Lower leg skin (tissue), 3 donors: ENCODE results near the gene HSPBP1.

ENCODE experiments used
- POLR2A ChIP-seq, 2 donors: fragments of 450-650 bp; IDR thresholded peaks; one replicate each; pipeline ENCODE4 v1.6.1; 2016 to 2017; ENCODE audit warnings: antibody characterized with exemption in 2 of 2, mild to moderate bottlenecking in 1 of 2, moderate library complexity in 1 of 2
- TF ChIP-seq, protein P1 (sequence below), 3 donors: fragments of 450-650 bp; IDR thresholded peaks; one replicate each; pipeline ENCODE4 v1.5.1; 2016; ENCODE audit warnings: antibody characterized with exemption in 3 of 3, mild to moderate bottlenecking in 3 of 3, moderate library complexity in 2 of 3

DNA sequence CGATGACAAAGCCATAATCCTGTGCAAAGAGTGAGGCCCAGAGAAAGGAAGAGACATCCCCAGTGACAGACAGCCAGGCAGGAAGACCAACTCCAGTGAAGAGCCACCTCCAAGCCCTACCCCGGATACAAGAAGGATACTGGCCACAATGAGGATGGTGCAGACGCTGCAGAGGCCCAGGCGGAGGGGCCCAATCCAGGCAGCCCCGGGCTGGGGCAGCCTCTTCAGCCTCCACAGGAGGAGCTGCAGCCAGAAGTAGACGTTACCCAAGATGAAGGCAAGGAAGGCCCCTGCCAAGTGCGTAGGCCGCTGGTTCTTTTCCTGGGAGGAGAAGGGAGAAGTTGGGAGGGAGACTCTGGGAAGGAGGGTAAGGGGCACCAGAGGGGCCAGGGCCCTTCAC, 36.7 kb upstream of the HSPBP1 start:
- TF ChIP-seq, protein P1, sequence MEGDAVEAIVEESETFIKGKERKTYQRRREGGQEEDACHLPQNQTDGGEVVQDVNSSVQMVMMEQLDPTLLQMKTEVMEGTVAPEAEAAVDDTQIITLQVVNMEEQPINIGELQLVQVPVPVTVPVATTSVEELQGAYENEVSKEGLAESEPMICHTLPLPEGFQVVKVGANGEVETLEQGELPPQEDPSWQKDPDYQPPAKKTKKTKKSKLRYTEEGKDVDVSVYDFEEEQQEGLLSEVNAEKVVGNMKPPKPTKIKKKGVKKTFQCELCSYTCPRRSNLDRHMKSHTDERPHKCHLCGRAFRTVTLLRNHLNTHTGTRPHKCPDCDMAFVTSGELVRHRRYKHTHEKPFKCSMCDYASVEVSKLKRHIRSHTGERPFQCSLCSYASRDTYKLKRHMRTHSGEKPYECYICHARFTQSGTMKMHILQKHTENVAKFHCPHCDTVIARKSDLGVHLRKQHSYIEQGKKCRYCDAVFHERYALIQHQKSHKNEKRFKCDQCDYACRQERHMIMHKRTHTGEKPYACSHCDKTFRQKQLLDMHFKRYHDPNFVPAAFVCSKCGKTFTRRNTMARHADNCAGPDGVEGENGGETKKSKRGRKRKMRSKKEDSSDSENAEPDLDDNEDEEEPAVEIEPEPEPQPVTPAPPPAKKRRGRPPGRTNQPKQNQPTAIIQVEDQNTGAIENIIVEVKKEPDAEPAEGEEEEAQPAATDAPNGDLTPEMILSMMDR (IDR thresholded peaks at IDR 0.05): no peak
- no peak for TF ChIP-seq POLR2A (IDR thresholded peaks at IDR 0.05)
